GM12892 (cell line): ENCODE data around the gene PSMA6.
A peak's percentile ranks its signal among the peaks of the same experiment; 100 is the strongest.
"Not testable (repeated sequence)": the region's sequence is repeated elsewhere in the genome, so short reads cannot be mapped to it uniquely, and the experiment has no call there.

Experiments used
- DNase-seq: peaks from one replicate; pipeline ENCODE4 v3.0.0; 2011; ENCODE audit not compliant: insufficient read length
- FAIRE-seq: peaks from 2 replicates; lab custom pipeline; 2011; peaks lifted over from hg19 to GRCh38; lab: Jason Lieb, UNC
- POLR2A ChIP-seq: IDR thresholded peaks from 2 replicates; pipeline ENCODE4 v1.6.1; 2011; ENCODE audit warnings: low read depth, low read length, control low read depth
- POLR2AphosphoS5 ChIP-seq: IDR thresholded peaks from 2 replicates; pipeline ENCODE4 v1.6.1; 2011; ENCODE audit warnings: low read depth, low read length, control low read depth
- TAF1 ChIP-seq: IDR thresholded peaks from 2 replicates; pipeline ENCODE4 v1.6.1; 2011; ENCODE audit warnings: low read depth, mild to moderate bottlenecking, control low read depth, low read length, borderline replicate concordance

The PSMA6 gene

DNA sequence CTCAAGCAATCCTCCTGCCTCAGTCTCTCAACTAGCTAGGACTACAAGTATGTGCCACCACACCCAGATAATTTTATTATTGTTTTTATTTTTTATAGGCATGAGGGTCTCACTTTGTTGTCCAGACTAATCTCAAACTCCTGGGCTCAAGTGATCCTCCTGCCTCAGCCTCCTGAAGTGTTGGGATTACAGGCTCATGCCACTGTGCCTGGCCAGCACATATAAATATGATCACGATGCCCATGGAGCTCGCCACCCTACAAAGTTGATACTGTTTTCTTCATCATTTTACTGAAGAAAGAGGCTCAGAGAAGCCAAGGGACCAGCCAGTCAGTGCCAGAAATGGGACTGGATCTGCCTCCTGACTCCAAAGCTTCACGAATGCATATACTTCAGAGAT is 59.3 kb downstream of the PSMA6 start:
- FAIRE-seq (no peak), DNase-seq (no peak)
- TF ChIP-seq POLR2AphosphoS5 = no peak

DNA sequence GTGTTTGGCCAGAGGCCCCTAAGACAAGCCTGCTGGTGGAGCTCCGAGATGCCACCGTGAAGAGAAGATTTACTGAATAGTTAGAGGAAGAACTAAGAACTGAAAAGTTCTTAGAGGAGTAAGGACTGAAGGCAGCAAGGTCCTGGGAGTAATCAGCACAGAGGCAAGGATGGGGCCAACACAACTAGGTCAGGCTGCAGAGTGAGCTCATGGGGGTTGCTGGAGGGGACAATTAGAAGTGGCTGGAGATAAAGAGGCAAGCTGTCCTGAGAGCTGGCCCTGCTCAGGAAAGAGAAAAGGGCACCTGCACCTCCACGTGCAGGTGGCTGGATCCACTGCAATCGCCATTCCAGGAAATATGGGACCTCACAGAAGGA is 59.7 kb downstream of the PSMA6 start:
- FAIRE-seq = no peak
- DNase-seq = no peak
- TF ChIP-seq POLR2AphosphoS5 = no peak
- no peak for TF ChIP-seq POLR2A
- no peak for TF ChIP-seq TAF1

- TF ChIP-seq POLR2AphosphoS5 = peak; percentile 34; the same call in 1 of the 2 replicates
- TF ChIP-seq TAF1 = no peak
- DNase-seq (no peak), FAIRE-seq (no peak)
These were observed 60.4 kb downstream of the PSMA6 start for GRCh38 chr14:35352274-35353233.

DNA sequence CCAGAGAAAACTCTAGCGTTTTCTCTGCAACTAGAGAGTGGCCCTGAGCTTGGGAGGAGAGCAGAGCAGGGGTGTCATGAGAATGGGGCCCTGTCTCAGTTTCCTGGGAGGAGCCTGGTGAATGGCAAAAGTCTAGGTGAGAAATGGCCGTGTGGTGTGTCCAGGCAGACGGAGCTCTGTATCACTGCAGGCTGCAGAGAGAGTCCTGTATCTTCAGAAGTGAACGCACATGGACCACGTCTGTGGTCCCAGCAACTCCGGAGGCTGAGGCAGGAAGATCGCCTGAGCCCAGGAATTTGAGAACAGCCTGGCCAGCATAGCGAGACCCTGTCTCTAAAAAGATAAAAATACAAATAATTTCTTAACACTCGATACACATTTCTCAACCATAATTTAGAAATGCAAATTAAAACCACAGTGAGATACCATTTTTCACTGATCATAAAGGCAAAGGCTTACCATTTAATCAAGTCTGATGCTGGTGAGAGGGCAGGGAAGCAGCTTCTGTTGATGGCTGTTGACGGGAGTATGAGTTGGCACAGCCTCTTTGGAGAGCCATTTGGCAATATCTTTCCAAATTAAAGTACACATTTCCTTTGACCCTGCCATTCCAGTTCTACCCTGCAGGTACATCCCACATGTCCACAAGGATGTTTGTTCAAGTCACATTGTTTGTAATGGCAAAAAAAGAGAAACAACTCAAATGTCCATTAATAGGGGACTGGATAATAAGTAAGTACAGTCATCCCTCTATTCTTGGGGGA is 61.4 kb downstream of the PSMA6 start:
- no peak for DNase-seq
- FAIRE-seq = no peak
- no peak for TF ChIP-seq POLR2A
- no peak for TF ChIP-seq TAF1
- no peak for TF ChIP-seq POLR2AphosphoS5

GRCh38 chr14:35355235-35355634 is 63.1 kb downstream of the PSMA6 start:
- not testable (repeated sequence) for FAIRE-seq, DNase-seq

DNA sequence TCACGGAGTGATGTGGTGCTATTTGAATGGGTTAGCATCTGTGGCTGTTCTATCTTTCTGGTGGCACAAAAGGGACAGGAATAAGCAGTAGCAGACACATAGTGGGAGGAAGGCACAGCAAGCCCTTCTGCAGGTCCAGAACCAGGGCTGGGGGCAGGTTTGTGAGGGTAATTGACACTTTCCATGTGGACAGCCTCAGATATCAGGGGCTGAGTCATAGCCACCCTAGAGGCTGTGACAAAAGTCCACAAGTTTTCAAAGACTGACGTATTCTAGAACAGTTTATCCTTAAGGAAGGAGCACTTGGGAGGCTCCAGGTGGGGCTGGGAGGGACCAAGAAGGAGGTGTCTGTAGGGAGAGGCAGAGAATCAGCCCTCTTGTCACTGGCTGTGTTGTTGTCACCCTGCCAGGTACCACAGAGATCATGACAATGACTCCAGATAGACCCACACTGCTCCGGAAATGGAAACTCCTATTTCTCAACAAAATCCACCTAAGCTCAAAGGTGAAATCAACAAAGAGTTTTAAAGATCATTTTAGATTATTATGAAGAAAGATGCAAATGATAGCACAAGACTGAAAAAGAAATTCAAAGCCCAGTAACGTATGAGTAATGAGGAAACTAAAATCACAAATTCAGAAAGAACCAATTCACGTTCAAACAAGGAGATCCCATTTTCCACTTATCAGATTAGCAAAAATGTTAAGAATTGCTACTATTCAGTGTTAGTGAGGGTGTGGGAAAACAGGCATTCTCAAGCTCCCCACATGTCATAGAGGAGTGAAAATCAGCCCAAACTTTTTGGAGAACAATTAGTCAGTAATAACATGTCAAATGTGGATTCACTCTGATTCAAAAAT is 64.0 kb downstream of the PSMA6 start:
- TF ChIP-seq POLR2A (no peak), POLR2AphosphoS5 (no peak), TAF1 (no peak)
- FAIRE-seq (no peak), DNase-seq (no peak)

DNA sequence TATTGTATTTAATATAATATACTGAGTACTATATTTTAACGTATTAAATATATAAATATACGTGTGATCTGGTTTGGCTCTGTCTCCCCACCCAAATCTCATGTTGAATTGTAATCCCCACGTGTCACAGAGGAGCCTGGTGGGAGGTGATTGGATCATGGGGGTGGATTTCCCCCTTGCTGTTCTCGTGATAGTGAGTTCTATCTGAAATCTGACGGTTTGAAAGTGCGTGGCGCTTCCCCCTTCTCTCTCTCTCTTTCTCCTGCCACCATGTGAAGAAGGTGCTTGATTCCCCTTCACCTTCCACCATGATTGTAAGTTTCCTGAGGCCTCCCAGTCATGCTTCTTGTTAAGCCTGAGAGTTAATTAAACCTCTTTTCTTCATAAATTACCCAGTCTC is 67.5 kb downstream of the PSMA6 start:
- not testable (repeated sequence) for DNase-seq, FAIRE-seq

GRCh38 chr14:35361141-35361480 is 68.9 kb downstream of the PSMA6 start:
- DNase-seq = no peak
- TF ChIP-seq POLR2AphosphoS5 (no peak), POLR2A (no peak), TAF1 (no peak)
- FAIRE-seq = no peak

GRCh38 chr14:35362450-35362849 is 70.3 kb downstream of the PSMA6 start:
- FAIRE-seq = no peak
- DNase-seq = no peak
- TF ChIP-seq POLR2A (no peak), TAF1 (no peak), POLR2AphosphoS5 (no peak)

- DNase-seq (no peak), FAIRE-seq (no peak)
- TF ChIP-seq POLR2AphosphoS5 = peak; percentile 36; the same call in 1 of the 2 replicates
- TF ChIP-seq POLR2A = no peak
- TF ChIP-seq TAF1 = no peak
These were observed 70.8 kb downstream of the PSMA6 start for GRCh38 chr14:35362911-35363374.
